Measurements from ENCODE around the gene PTGDS.

- TF ChIP-seq POLR2A (IDR thresholded peaks at IDR 0.05; ENCODE audit: low read depth, low read length) (no peak), SPI1 (IDR thresholded peaks at IDR 0.05; ENCODE audit: low read depth, low read length) (no peak), POLR2AphosphoS5 (IDR thresholded peaks at IDR 0.05; ENCODE audit: low read depth, low read length) (no peak)
These were observed 12.4 kb upstream of the PTGDS start for GRCh38 chr9:136964833-136965422.

Data from GM12891 (cell line).